GM18909 (cell line): ENCODE measurements around the gene YARS1.

ENCODE experiments used
- ATAC-seq: cut with Tn5 transposase; IDR thresholded peaks from one replicate; pipeline ENCODE4 v1.9.1; 2021; ENCODE audit warnings: mild to moderate bottlenecking; ENCODE audit not compliant: unreplicated experiment, poor library complexity

Gene YARS1

DNA sequence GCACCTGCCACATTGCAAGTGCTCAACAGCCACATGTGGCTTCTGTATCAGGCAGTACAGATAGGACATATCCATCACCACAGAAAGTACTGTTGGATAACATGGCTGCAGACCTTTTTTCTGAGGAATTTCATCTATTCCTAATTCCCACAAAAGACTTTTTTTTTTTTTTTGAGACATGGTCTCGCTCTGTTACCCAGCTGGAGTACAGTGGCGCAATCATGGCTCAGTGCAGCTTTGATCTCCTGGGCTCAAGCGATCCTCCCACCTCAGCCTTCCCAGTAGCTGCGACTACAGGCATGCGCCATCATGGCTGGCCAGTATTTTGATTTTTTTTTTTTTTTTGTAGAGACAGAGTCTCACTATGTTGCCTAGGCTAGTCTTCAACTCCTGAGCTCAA, 33.3 kb downstream of the YARS1 start:
- ATAC-seq = no peak

- no peak for ATAC-seq
These were observed 35.1 kb downstream of the YARS1 start for GRCh38 chr1:32782086-32782485.

DNA sequence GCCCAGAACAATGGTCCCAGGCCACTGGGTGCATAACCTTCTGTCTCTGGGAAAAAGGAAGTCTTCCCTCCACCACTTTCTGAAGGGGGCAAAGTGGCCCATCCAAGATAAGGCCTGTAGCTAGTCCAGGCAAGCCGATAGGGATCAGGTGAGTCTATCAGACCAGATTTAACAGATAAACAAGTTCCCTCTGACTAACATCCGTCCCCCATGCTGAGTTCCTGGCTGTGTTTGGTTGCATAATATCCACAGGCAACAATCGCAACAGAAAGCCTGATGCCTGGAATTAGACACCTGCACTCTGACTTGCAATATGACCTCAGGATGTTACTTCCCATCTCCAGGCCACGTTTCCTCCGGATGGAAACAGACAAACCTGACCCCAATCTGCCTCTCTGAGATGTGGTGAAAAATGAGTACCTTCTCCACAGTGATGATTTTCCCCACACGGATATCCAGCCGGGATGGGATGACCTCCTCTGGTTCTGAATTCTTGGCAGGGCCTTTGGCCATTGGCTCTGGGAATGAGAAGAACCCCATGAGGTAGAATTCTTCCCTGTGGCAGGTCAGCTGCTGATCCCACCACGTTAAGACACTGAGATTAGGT, 36.4 kb downstream of the YARS1 start:
- no peak for ATAC-seq

- no peak for ATAC-seq
These were observed 37.2 kb downstream of the YARS1 start for GRCh38 chr1:32780005-32780404.

GRCh38 chr1:32779242-32779641, 37.9 kb downstream of the YARS1 start:
- ATAC-seq = no peak

GRCh38 chr1:32775640-32776337, 41.4 kb downstream of the YARS1 start:
- ATAC-seq = no peak

GRCh38 chr1:32774950-32775634, 42.1 kb downstream of the YARS1 start:
- ATAC-seq = no peak

DNA sequence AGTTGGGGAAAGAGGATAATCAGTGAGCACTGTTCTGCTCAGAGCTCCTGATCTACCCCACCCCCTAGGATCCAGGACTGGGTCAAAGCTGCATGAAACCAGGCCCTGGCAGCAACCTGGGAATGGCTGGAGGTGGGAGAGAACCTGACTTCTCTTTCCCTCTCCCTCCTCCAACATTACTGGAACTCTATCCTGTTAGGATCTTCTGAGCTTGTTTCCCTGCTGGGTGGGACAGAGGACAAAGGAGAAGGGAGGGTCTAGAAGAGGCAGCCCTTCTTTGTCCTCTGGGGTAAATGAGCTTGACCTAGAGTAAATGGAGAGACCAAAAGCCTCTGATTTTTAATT, 42.7 kb downstream of the YARS1 start:
- ATAC-seq = no peak

DNA sequence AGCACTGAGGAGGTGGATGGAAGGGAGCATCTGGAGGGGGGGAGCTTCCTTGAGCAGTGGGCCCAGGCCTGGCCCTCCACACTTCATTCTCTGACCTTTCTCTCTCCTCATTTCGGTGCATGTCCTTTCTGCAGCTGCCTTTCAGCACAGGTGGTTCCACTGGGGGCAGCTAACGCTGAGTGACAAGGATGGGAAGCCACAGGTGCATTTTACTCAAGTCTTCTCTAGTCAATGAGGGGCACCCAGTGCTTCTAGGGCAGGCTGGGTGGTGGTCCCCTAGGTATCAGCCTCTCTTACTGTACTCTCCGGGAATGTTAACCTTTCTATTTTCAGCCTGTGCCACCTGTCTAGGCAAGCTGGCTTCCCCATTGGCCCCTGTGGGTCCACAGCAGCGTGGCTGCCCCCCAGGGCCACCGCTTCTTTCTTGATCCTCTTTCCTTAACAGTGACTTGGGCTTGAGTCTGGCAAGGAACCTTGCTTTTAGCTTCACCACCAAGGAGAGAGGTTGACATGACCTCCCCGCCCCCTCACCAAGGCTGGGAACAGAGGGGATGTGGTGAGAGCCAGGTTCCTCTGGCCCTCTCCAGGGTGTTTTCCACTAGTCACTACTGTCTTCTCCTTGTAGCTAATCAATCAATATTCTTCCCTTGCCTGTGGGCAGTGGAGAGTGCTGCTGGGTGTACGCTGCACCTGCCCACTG, 43.2 kb downstream of the YARS1 start:
- no peak for ATAC-seq

- no peak for ATAC-seq
These were observed 44.0 kb downstream of the YARS1 start for GRCh38 chr1:32773018-32773763.

- ATAC-seq = no peak
These were observed 44.7 kb downstream of the YARS1 start for GRCh38 chr1:32772281-32773017.

- ATAC-seq = no peak
These were observed 45.4 kb downstream of the YARS1 start for GRCh38 chr1:32771561-32772280.

DNA sequence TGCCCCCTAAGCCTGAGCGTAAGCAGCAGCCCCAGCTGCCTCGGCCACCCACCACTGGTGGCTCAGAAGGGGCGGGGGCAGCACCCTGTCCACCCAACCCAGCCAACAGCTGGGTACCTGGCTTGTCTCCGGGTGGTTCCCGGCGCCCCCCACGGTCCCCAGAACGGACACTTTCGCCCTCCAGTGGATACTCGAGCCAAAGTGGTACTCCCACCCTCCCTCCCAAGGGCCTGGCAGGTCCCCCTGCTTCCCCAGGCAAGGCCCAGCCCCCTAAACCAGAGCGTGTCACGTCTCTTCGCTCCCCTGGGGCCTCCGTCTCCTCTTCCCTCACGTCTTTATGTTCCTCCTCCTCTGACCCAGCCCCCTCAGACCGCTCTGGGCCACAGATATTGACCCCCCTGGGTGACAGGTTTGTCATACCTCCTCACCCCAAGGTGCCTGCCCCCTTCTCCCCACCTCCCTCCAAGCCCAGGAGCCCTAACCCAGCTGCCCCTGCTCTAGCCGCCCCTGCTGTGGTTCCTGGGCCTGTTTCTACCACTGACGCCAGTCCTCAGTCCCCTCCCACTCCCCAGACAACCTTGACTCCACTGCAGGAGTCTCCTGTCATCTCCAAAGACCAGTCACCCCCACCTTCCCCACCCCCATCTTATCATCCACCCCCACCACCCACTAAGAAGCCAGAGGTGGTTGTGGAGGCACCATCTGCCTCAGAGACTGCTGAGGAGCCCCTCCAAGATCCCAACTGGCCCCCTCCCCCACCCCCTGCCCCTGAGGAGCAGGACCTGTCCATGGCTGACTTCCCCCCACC, 46.2 kb downstream of the YARS1 start:
- ATAC-seq = no peak

- ATAC-seq = no peak
These were observed 46.9 kb downstream of the YARS1 start for GRCh38 chr1:32770221-32770731.

DNA sequence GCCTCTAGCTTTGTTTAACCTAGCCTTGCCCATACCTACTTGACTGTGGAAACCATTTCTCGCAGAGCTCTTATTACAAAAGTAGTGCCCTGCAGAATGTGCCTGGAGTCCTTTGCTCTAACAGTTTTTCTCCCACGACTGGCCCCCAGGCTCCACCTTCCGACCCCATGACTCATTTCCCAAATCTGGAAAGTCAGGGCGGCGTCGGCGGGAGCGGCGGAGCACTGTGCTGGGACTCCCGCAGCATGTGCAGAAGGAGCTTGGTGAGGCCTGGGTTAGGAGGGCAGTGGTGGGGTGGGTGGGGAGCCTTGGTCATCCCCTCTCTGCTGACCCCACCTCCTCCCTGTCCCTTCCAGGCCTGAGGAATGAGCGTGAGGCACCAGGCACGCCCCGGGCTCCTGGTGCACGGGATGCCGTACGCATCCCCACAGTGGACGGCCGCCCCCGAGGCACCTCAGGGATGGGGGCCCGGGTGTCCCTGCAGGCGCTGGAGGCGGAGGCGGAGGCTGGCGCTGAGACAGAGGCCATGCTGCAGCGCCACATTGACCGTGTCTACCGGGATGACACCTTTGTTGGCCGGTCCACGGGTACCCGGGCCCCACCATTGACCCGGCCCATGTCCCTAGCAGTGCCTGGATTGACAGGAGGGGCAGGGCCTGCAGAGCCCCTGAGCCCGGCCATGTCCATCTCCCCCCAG, 47.5 kb downstream of the YARS1 start:
- ATAC-seq = no peak

- no peak for ATAC-seq
These were observed 48.9 kb downstream of the YARS1 start for GRCh38 chr1:32768110-32768850.

DNA sequence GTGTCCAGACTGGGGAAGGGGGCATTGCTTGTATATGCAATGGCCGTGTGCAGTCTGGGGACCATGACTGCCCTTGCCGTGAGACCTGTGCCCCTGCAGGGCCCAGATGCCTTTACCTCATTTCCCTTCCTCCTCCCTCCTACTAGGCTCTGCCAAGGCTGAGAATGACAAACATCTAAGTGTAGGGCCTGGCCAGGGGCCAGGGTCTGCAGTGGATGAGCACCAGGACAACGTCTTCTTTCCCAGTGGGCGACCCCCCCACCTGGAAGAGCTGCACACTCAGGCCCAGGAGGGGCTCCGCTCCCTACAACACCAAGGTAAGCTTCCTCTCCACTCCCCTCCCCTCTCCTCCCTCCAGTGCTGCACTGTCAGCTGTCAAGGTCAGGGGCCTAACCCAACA, 49.5 kb downstream of the YARS1 start:
- ATAC-seq = no peak
